ENCODE measurements around the gene KCNMB1. TPM values are rescaled to one million over a fixed set of nuclear protein-coding genes. Genes with fewer than 3 reads are reported as not detected.
A peak's percentile ranks its signal among the peaks of the same experiment; 100 is the strongest.

The KCNMB1 gene
- total RNA-seq, 2 experiments from 2014 or later = not detected

DNA sequence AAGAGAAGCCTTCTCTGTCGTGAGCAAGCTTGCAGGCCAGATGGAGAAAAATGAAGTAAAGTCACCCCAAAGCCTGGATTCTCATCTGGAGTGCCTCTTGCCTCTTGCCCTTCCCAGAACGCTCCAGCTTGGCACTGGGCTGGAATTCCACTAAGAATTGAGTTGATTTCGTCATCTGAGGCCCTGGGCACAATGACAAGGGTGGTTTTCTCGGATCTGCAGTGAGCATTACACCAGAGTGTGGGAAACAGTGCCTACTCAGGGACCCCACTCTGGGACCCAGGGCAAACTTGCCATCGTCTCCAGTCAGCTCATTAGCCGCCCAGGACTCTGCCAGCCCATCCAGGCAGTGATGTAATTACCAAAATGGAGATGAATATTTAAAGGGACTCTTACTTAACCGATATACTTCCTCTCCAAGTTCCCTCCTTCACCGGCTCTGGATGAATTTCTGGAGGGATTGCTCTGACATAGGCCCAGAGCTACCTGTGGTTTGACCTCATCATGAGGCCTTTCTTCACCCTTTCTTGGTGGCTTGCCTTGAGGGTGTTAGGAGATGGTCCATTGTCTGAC lies 46.9 kb downstream of the KCNMB1 start:
- Mint-ChIP-seq H3K27me3 (peaks cover 8% of the 10 kb centered on the region), H3K9me3 (ENCODE audit: low read depth) (no peaks in the 10 kb centered on the region), H3K27ac (no peak overlapping the region), H3K4me3 (no peak overlapping the region), H3K4me1 (peaks cover 26% of the 10 kb centered on the region), H3K36me3 (no peaks in the 10 kb centered on the region)
- CTCF ChIA-PET = interaction anchor here (1.3 to 7.6 kb wide), 5 partner anchors 40 to 118 kb away, joined by 3 to 205 read pairs (median 110); partner anchors contain the start of gene LCP2
- DNase-seq (no peak), ATAC-seq (no peak)

DNA sequence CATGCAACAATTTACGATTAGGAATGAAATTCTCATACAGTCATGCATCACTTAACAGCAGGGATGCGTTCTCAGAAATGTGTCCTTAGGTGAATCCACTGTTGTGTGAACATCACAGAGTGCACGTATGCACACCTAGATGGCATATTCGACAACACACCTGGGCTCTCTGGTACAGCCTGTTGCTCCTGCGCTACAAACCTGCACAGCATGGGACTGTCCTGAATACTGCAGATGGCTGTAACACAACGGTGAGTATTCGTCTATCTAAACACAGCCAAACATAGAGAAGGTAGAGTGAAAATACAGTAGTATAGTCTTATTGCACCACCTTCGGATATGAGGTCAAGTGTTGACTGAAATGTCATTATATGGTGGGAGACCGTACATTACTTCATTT lies 47.6 kb downstream of the KCNMB1 start:
- H3K4me1 Mint-ChIP-seq = peaks cover 31% of the 10 kb centered on the region
- H3K36me3 Mint-ChIP-seq = no peaks in the 10 kb centered on the region
- no peaks in the 10 kb centered on the region for H3K9me3 Mint-ChIP-seq (ENCODE audit: low read depth)
- no peak for ATAC-seq
- H3K4me3 Mint-ChIP-seq = no peak overlapping the region
- no peak overlapping the region for H3K27ac Mint-ChIP-seq
- H3K27me3 Mint-ChIP-seq = peaks cover 8% of the 10 kb centered on the region
- no peak for DNase-seq
- CTCF ChIA-PET = interaction anchor here (1.3 to 7.6 kb wide), 6 partner anchors 39 to 118 kb away, joined by 3 to 205 read pairs (median 57); partner anchors contain the start of gene LCP2

DNA sequence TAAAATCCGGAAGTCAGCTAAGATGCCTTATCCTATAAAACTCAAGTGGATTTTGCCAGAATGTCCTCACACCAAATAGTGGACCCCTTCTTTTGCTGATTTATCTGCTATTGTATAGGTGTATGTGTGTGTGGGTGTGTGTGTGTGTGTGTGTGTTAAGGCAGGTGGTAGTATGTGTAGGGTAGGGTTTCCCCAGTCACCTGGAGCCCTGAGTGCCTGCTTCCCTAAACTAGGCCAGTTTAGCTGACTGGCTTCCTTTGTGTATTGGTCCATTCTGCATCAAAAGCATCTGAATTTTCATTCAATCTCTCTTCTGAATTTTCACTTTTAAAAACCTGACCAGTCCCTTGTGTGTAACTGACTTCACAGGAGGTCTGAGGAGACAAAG lies 49.4 kb downstream of the KCNMB1 start:
- CTCF ChIA-PET = interaction anchor here (1.1 to 7.6 kb wide), 22 partner anchors 8 to 344 kb away, joined by 3 to 205 read pairs (median 12); partner anchors contain the start of gene LCP2
- no peak overlapping the region for H3K27ac Mint-ChIP-seq

DNA sequence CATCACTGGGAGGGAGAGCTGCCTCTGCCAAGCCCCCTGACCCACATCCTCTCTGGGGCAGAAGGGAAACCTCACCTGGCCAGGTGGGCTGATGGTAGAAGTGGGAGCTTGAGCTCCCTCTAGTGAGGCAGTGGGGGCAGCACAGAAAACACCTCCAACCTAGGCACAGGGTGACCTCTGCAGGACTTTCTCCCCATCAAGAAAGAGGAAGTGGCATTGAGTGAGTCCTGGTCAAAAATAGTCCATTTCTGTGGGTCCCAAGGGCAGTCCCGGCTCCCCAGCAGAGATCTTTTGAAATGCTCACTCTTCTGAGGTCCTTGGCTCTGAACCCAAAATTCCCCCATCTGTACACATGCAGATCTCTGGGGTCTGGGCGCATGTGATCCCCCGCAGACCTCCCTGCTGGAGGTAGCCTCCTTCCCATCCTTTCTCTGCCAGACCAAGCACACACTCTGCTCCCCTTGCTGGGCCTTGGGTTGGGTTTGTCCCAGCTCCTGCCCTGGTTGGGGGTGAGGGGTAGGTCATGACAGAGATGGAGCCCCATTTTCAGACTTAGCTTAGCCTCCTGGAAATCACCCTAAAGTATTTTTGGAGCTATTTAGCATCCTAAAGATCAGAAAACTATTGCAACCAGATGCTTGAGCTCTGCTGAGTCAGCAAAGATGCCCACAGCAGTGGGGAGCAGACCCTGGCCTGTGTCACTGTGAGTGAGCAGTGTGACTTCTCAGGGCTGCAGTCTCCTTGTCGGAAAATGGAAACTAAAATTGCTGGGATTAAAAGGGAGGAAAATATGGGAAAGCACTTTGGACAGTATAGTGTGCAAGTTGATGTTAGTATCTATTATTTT lies 50.0 kb downstream of the KCNMB1 start:
- CTCF ChIA-PET = interaction anchor here (0.8 to 7.6 kb wide), 35 partner anchors 9 to 345 kb away, joined by 3 to 205 read pairs (median 7); partner anchors contain the start of gene LCP2
- no peaks in the 10 kb centered on the region for H3K27me3 Mint-ChIP-seq

More for the DNA sequence above, 49.4 kb downstream of the KCNMB1 start:
- Mint-ChIP-seq H3K4me3 (no peak overlapping the region), H3K9me3 (ENCODE audit: low read depth) (no peaks in the 10 kb centered on the region), H3K27me3 (no peaks in the 10 kb centered on the region), H3K36me3 (peaks cover 2% of the 10 kb centered on the region), H3K4me1 (peaks cover 36% of the 10 kb centered on the region)
- no peak for DNase-seq
- no peak for ATAC-seq

DNA sequence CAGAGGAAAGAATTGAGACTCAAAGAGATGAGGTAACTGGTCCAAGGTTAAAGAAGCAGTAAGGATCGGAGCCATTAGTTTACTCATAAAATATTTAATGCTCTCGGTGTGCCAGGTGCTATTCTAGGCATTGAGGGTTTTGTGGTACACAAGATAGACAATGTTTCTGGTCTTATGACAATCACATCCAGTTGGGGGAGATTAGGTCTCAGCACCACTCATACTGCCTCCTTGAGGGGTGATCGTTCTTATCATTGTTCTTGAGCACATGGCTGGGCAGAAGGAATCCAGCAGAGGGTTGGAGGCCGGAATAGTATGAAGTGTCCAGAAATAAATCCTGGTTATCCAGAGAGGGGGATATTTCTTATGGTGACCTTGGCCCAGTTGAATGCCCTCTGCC lies 50.9 kb downstream of the KCNMB1 start:
- ATAC-seq (no peak), DNase-seq (no peak)
- no peaks in the 10 kb centered on the region for H3K9me3 Mint-ChIP-seq (ENCODE audit: low read depth)
- H3K27ac Mint-ChIP-seq = no peak overlapping the region
- peaks cover 2% of the 10 kb centered on the region for H3K36me3 Mint-ChIP-seq
- H3K27me3 Mint-ChIP-seq = no peaks in the 10 kb centered on the region
- no peak overlapping the region for H3K4me3 Mint-ChIP-seq
- CTCF ChIA-PET = interaction anchor here (0.8 to 7.6 kb wide), 31 partner anchors 8 to 346 kb away, joined by 3 to 205 read pairs (median 8); partner anchors contain the start of gene LCP2
- H3K4me1 Mint-ChIP-seq = peaks cover 36% of the 10 kb centered on the region

More for the DNA sequence above, 50.0 kb downstream of the KCNMB1 start:
- DNase-seq (peak; percentile 82), ATAC-seq (peak; percentile 76)
- H3K27ac Mint-ChIP-seq = no peak overlapping the region
- H3K4me3 Mint-ChIP-seq = no peak overlapping the region
- H3K4me1 Mint-ChIP-seq = peaks cover 36% of the 10 kb centered on the region
- peaks cover 2% of the 10 kb centered on the region for H3K36me3 Mint-ChIP-seq
- H3K9me3 Mint-ChIP-seq (ENCODE audit: low read depth) = no peaks in the 10 kb centered on the region

DNA sequence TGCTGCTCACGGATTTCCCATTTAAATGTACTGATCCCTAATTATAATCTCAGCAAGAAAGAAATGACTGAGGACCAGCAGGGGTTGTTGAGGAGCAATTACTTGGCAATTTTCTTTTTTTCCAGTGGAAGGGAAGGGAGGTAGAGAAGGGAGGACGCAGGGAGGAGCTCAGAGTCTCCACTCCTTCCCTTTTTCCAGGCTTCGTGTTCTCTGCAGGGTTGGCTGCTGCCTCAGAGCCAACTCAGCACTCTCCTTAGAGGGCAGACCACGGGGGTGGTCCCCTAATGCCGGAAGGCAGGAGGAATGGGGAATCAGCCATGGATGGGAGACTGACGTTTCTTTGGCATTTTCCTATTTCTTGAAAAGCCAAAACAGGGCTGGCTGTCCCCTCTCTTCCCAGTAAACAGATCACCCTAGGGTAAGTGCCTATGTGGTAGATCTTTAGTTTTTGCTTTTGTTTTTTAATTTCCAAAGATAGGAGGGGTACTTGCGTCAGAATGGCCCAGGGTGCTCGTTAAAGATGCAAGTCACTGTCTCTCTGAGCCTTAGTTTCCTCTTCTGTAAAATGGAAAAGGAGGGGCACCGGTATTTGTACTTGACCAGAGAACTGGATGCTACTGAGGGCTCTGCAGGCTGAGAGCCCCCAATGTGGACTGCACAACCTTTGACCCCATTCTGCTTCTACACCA lies 52.0 kb downstream of the KCNMB1 start:
- Mint-ChIP-seq H3K4me3 (no peak overlapping the region), H3K27ac (peak overlapping the region; percentile 42), H3K4me1 (peaks cover 36% of the 10 kb centered on the region)

DNA sequence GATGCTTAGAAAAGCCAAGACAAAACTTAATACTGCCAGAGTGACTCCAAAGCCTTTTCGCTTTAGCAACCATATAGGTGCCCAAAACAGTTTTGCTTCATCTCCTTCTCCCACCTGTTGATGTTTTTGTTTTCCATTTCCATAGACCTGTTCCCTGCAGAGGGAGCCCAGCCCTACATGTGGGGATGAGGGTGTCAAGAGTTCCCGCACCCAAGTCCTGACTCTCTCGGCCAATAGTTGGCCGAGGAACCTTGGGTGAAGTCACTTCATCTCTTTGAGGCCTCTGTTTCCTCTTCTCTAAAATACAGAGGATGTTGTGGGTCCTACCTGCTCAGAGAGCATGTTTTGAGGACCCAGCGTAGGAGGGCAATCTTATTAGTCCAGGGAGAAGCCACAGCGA lies 53.1 kb downstream of the KCNMB1 start:
- peak overlapping the region; percentile 81 for H3K27ac Mint-ChIP-seq
- H3K9me3 Mint-ChIP-seq (ENCODE audit: low read depth) = no peaks in the 10 kb centered on the region
- H3K36me3 Mint-ChIP-seq = peaks cover 2% of the 10 kb centered on the region
- no peak overlapping the region for H3K4me3 Mint-ChIP-seq
- no peaks in the 10 kb centered on the region for H3K27me3 Mint-ChIP-seq
- CTCF ChIA-PET = interaction anchor here (4.6 to 7.6 kb wide), 3 partner anchors 61 to 112 kb away, joined by 67 to 205 read pairs (median 110); no protein-coding TSS in a partner anchor
- DNase-seq (no peak), ATAC-seq (no peak)
- H3K4me1 Mint-ChIP-seq = peaks cover 36% of the 10 kb centered on the region

More for the DNA sequence above, 52.0 kb downstream of the KCNMB1 start:
- Mint-ChIP-seq H3K27me3 (no peaks in the 10 kb centered on the region), H3K36me3 (peaks cover 2% of the 10 kb centered on the region), H3K9me3 (ENCODE audit: low read depth) (no peaks in the 10 kb centered on the region)
- CTCF ChIA-PET = interaction anchor here (1.4 to 7.6 kb wide), 10 partner anchors 24 to 113 kb away, joined by 3 to 205 read pairs (median 22); partner anchors contain the start of gene LCP2
- no peak for DNase-seq
- no peak for ATAC-seq

DNA sequence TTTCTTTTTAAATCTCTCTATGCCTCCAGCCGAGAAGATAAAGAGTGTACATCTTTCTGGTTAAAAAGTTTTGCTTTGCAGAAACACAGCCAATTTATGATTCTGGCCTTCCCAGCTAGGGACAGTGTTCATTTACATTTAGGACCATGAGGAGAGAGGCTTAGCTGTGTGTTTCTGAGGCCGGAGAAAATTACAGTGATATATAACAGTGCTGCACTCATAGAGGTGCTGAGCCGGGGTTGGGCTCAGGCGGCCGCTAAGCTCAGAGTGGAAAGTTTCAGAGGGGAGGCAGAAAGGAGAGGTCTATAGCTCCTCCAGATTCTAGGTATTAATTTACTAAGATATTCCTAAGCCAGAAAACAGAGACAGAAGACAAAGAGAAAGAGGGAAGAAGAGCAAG lies 54.5 kb downstream of the KCNMB1 start:
- peaks cover 36% of the 10 kb centered on the region for H3K4me1 Mint-ChIP-seq
- H3K4me3 Mint-ChIP-seq = peak overlapping the region; percentile 67
- no peaks in the 10 kb centered on the region for H3K9me3 Mint-ChIP-seq (ENCODE audit: low read depth)
- peak; percentile 18 for ATAC-seq
- peak; percentile 50 for DNase-seq
- no peaks in the 10 kb centered on the region for H3K27me3 Mint-ChIP-seq
- CTCF ChIA-PET = interaction anchor here (0.7 to 5.9 kb wide), 14 partner anchors 21 to 751 kb away, joined by 3 to 234 read pairs (median 10); partner anchors contain the start of genes C5orf58 and LCP2
- H3K27ac Mint-ChIP-seq = no peak overlapping the region
- H3K36me3 Mint-ChIP-seq = peaks cover 2% of the 10 kb centered on the region

DNA sequence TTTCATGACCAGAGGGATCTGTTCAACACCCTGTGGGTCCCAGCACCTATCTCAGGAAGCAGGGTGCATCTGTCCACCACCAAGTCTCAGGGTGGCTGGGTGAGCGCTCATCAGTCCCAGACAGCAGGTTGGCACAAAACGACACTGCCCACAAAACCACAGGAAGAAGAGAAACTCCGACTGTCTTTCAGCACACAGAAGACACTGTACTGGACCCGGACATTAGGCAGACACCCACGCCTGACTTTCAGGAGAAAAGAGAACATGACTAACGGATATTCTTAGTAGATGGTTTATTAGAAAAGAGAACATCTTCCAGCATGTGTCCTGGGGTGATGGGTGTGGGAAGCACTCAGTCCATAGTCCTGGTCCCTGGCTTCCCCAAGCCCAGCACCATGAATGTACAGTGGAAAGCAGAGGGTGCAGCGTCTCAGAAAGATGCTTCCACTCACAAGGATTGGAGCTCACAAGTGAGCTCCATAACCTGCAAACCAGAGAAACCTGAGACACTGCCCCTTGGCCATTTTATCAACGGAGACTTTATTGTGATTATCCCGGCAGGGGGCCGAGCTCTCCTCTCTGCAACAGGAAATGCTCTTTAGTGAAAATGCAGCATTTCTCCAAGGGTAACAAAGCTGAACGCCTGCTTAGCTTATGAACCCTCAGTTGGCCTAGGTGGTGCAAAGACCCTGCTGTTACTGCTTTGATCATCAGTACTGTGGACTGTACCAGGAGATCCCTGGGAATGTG lies 55.8 kb downstream of the KCNMB1 start:
- CTCF ChIA-PET = interaction anchor here (1.0 to 5.9 kb wide), 11 partner anchors 9 to 108 kb away, joined by 3 to 234 read pairs (median 17); partner anchors contain the start of genes C5orf58 and LCP2
- Mint-ChIP-seq H3K4me3 (peak overlapping the region; percentile 66), H3K4me1 (peaks cover 27% of the 10 kb centered on the region), H3K27me3 (no peaks in the 10 kb centered on the region), H3K27ac (no peak overlapping the region), H3K9me3 (ENCODE audit: low read depth) (no peaks in the 10 kb centered on the region), H3K36me3 (peaks cover 2% of the 10 kb centered on the region)
- DNase-seq (peak; percentile 86), ATAC-seq (peak; percentile 46)

DNA sequence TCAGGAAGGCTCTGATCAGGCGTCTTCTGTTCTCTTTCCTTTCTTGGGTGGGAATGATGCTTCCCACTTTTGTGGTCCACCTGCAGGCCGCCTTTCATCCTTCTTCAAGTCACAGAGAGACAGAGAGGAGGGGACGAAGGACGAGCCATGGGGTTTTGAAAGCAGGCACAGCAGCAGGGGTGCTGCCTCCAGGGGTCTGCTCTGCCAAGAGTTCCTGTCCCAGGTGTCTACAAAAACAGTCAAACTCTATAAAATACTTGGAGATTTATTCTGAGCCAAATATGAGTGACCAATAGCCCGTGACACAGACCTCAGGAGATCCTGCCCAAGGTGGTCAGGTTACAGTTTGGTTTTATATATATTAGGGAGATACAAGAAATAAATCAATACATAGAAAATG lies 57.1 kb downstream of the KCNMB1 start:
- Mint-ChIP-seq H3K4me3 (no peak overlapping the region), H3K4me1 (peaks cover 17% of the 10 kb centered on the region)

DNA sequence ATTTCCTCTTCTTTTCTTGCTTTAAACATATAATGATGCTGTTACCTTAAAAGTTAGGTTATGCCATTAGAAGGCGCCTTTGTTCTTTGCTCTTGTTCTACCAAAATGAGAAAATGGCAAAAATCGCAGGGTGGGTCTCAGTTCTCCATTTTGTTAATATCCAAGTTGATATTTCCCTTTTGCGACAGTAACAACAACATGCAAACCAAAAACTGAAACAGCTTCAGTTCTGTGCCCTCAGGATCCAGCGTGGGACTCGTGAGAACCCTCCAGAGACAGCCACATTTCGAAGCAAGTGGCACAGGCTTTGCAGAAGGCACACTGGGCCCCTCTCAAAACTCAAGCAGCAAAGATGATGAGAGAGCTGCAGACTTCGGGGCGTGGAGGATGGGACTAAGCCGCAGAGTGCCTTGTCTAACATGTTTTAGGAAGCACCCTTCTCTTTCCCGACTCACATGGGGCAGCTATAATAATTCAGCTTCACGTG lies 58.6 kb downstream of the KCNMB1 start:
- ATAC-seq (peak; percentile 6), DNase-seq (peak; percentile 57)
- Mint-ChIP-seq H3K9me3 (ENCODE audit: low read depth) (no peaks in the 10 kb centered on the region), H3K36me3 (peaks cover 2% of the 10 kb centered on the region), H3K27me3 (no peaks in the 10 kb centered on the region), H3K27ac (no peak overlapping the region), H3K4me3 (no peak overlapping the region), H3K4me1 (peaks cover 3% of the 10 kb centered on the region)
- CTCF ChIA-PET = interaction anchor here (0.9 to 5.9 kb wide), 12 partner anchors 7 to 105 kb away, joined by 3 to 234 read pairs (median 7); partner anchors contain the start of gene LCP2

More for the DNA sequence above, 57.1 kb downstream of the KCNMB1 start:
- Mint-ChIP-seq H3K36me3 (peaks cover 2% of the 10 kb centered on the region), H3K27ac (no peak overlapping the region), H3K27me3 (no peaks in the 10 kb centered on the region), H3K9me3 (ENCODE audit: low read depth) (no peaks in the 10 kb centered on the region)
- CTCF ChIA-PET = interaction anchor here (1.2 to 5.9 kb wide), 9 partner anchors 9 to 106 kb away, joined by 3 to 234 read pairs (median 11); partner anchors contain the start of gene LCP2
- no peak for ATAC-seq
- no peak for DNase-seq

DNA sequence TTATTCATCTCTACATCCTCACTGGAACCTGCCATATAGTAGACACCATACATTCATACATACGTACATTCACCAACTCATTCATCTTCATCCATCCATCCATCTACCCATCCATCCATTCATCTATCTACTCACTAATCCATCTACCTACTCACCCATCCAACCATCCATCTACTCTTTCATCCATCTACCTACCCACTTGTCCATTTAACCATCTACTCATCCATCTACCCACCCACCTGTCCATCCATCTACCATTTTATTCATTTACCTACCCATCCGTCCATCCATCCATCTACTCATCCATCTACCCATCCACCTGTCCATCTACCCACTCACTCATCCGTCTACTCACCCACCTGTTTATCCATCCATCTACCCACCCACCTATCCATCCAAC lies 59.6 kb downstream of the KCNMB1 start:
- no peaks in the 10 kb centered on the region for H3K27me3 Mint-ChIP-seq
- DNase-seq = no peak
- H3K9me3 Mint-ChIP-seq (ENCODE audit: low read depth) = no peaks in the 10 kb centered on the region
- H3K4me3 Mint-ChIP-seq = no peak overlapping the region
- H3K27ac Mint-ChIP-seq = no peak overlapping the region
- CTCF ChIA-PET = interaction anchor here (0.9 to 5.9 kb wide), 6 partner anchors 10 to 103 kb away, joined by 3 to 234 read pairs (median 8); partner anchors contain the start of gene LCP2
- no peaks in the 10 kb centered on the region for H3K36me3 Mint-ChIP-seq
- ATAC-seq = no peak
- H3K4me1 Mint-ChIP-seq = peaks cover 2% of the 10 kb centered on the region

Data from activated CD8-positive, alpha-beta memory T cell treated with anti-CD3 and anti-CD28 coated beads, Interleukin-2, amount 10 ng/mL, durations not matched to agents 7 days and 5 days (primary cell).